Neural cell (in vitro differentiated cells): Measurements from ENCODE around the gene SLC38A4. TPM values are rescaled to one million over a fixed set of nuclear protein-coding genes. Genes with fewer than 3 reads are reported as not detected.

Experiments
- H2AFZ ChIP-seq: fragments of 200-600, 300-800 bp; sonication (generic), shearing (Covaris generic); 2 replicates; pipeline ENCODE4 v1.6.0; 2014; ENCODE audit warnings: low read depth, mild to moderate bottlenecking, antibody characterized with exemption, low read length, moderate library complexity
- H3F3A ChIP-seq: fragments of 200-600 bp; shearing (Covaris generic); 2 replicates; pipeline ENCODE4 v1.6.1; 2016; ENCODE audit warnings: mild to moderate bottlenecking, moderate library complexity, mixed read lengths, antibody characterized with exemption, low read length; ENCODE audit not compliant: insufficient read depth, poor library complexity, severe bottlenecking
- H3K27ac ChIP-seq: fragments of 200-600, 300-800 bp; sonication (generic), shearing (Covaris generic); 2 replicates; pipeline ENCODE4 v1.5.1; 2014; ENCODE audit warnings: mild to moderate bottlenecking, low read length, moderate library complexity
- H3K27me3 ChIP-seq: fragments of 300-800, 200-600 bp; sonication (generic), shearing (Covaris generic); 2 replicates; pipeline ENCODE4 v1.6.0; 2014; ENCODE audit warnings: mild to moderate bottlenecking, low read depth, low read length, moderate library complexity; ENCODE audit not compliant: insufficient read depth
- H3K36me3 ChIP-seq: fragments of 300-800, 200-600 bp; sonication (generic), shearing (Covaris generic); 2 replicates; pipeline ENCODE4 v1.5.1; 2014; ENCODE audit warnings: mild to moderate bottlenecking, antibody characterized with exemption, low read length, moderate library complexity; ENCODE audit not compliant: insufficient read depth
- H3K4me2 ChIP-seq: fragments of 300-800, 200-600 bp; sonication (generic), shearing (Covaris generic); 2 replicates; pipeline ENCODE4 v1.6.0; 2014; ENCODE audit warnings: mild to moderate bottlenecking, low read length
- H3K4me3 ChIP-seq: fragments of 300-800, 200-600 bp; sonication (generic), shearing (Covaris generic); 2 replicates; pipeline ENCODE4 v1.5.1; 2014; ENCODE audit warnings: mild to moderate bottlenecking, low read length, moderate library complexity
- H3K79me2 ChIP-seq: fragments of 200-600 bp; shearing (Covaris generic); replicated peaks from 2 replicates; pipeline ENCODE4 v1.6.0; 2014; ENCODE audit warnings: mild to moderate bottlenecking, low read length, moderate library complexity; ENCODE audit not compliant: insufficient read depth
- H3K9ac ChIP-seq: fragments of 300-800, 200-600 bp; sonication (generic), shearing (Covaris generic); 2 replicates; pipeline ENCODE4 v1.6.1; 2016; ENCODE audit warnings: mild to moderate bottlenecking, low read length, mixed read lengths
- H3K9me2 ChIP-seq: fragments of 200-600 bp; shearing (Covaris generic); 2 replicates; pipeline ENCODE4 v1.6.1; 2016; ENCODE audit warnings: mild to moderate bottlenecking, low read length, mixed read lengths; ENCODE audit not compliant: insufficient read depth
- H3K9me3 ChIP-seq: fragments of 200-600, 300-800 bp; sonication (generic), shearing (Covaris generic); 2 replicates; pipeline ENCODE4 v1.6.1; 2016; ENCODE audit warnings: mild to moderate bottlenecking, mixed run types, low read length, moderate library complexity, mixed read lengths
- H4K20me1 ChIP-seq: fragments of 200-600 bp; shearing (Covaris generic); 2 replicates; pipeline ENCODE4 v1.6.1; 2016; ENCODE audit warnings: mild to moderate bottlenecking, mixed run types; ENCODE audit not compliant: insufficient read depth
- EP300 ChIP-seq: fragments of 450-650 bp; conservative IDR thresholded peaks from 2 replicates; pipeline ENCODE4 v1.6.1; 2014; ENCODE audit warnings: antibody characterized with exemption, mild to moderate bottlenecking, moderate library complexity; ENCODE audit not compliant: poor library complexity, severe bottlenecking
- EZH2 ChIP-seq: fragments of 200-600, 300-800 bp; shearing (Covaris generic), sonication (generic); IDR thresholded peaks from 2 replicates; pipeline ENCODE4 v1.6.1; 2014; ENCODE audit warnings: antibody characterized with exemption, low read length, borderline replicate concordance, mild to moderate bottlenecking; ENCODE audit not compliant: insufficient read depth, poor library complexity, severe bottlenecking
- MXI1 ChIP-seq: fragments of 450-650 bp; conservative IDR thresholded peaks from 2 replicates; pipeline ENCODE4 v1.6.1; 2014; ENCODE audit warnings: antibody characterized with exemption, mild to moderate bottlenecking; ENCODE audit not compliant: poor library complexity, severe bottlenecking
- POLR2AphosphoS5 ChIP-seq: IDR thresholded peaks from 2 replicates; pipeline ENCODE4 v1.6.1; 2012
- RAD21 ChIP-seq: fragments of 450-650 bp; conservative IDR thresholded peaks from 2 replicates; pipeline ENCODE4 v1.6.1; 2014; ENCODE audit warnings: antibody characterized with exemption, mild to moderate bottlenecking, moderate library complexity
- SMC3 ChIP-seq: fragments of 450-650 bp; conservative IDR thresholded peaks from 2 replicates; pipeline ENCODE4 v1.6.1; 2014; ENCODE audit warnings: antibody characterized with exemption, mild to moderate bottlenecking, moderate library complexity; ENCODE audit not compliant: poor library complexity
- TAF1 ChIP-seq: IDR thresholded peaks from 2 replicates; pipeline ENCODE4 v1.6.1; 2012; ENCODE audit warnings: low read depth
- polyA plus RNA-seq: library from polyadenylated mRNA; depleted of rRNA; stranded (reverse); fragments of >200 nt; gene quantifications from 2 replicates; pipeline ENCODE4 v1.2.3, GENCODE V29; 2014
- TF ChIP-seq, protein P1 (sequence below): fragments of 450-650 bp; IDR thresholded peaks from 2 replicates; pipeline ENCODE4 v1.5.1; 2014; ENCODE audit warnings: antibody characterized with exemption, mild to moderate bottlenecking, moderate library complexity; ENCODE audit not compliant: poor library complexity, severe bottlenecking
- TF ChIP-seq, protein P2 (sequence below): IDR thresholded peaks from 2 replicates; pipeline ENCODE4 v1.6.1; 2012; ENCODE audit warnings: borderline replicate concordance

The SLC38A4 gene
- polyA plus RNA-seq, 1 donor from 2014 or later: not detected

DNA sequence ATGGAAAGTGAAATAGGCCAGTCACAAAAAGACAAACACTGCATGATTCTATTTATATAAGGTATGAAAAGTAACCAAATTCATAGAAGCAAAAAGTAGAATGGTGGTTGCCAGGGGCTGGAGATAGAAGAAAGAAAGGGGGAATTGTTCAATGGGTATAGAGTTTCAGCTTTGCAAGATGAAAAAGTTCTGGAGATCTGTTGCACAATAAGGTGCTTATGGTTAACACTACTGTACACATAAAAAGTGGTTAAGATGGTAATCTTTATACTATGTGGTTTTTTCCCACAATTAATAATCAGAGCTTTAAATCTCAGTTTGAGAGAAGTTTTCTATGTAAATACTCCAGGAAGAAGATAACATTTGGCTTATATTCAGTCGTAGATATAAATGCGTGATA lies 73.4 kb downstream of the SLC38A4 start:
- H3K27me3 ChIP-seq: no peaks in the 10 kb centered on the region
- TF ChIP-seq POLR2AphosphoS5 (no peak), EP300 (no peak), RAD21 (no peak), SMC3 (no peak), TAF1 (no peak), MXI1 (no peak), EZH2 (no peak)
- TF ChIP-seq, protein P1, sequence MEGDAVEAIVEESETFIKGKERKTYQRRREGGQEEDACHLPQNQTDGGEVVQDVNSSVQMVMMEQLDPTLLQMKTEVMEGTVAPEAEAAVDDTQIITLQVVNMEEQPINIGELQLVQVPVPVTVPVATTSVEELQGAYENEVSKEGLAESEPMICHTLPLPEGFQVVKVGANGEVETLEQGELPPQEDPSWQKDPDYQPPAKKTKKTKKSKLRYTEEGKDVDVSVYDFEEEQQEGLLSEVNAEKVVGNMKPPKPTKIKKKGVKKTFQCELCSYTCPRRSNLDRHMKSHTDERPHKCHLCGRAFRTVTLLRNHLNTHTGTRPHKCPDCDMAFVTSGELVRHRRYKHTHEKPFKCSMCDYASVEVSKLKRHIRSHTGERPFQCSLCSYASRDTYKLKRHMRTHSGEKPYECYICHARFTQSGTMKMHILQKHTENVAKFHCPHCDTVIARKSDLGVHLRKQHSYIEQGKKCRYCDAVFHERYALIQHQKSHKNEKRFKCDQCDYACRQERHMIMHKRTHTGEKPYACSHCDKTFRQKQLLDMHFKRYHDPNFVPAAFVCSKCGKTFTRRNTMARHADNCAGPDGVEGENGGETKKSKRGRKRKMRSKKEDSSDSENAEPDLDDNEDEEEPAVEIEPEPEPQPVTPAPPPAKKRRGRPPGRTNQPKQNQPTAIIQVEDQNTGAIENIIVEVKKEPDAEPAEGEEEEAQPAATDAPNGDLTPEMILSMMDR: no peak
- TF ChIP-seq, protein P2, sequence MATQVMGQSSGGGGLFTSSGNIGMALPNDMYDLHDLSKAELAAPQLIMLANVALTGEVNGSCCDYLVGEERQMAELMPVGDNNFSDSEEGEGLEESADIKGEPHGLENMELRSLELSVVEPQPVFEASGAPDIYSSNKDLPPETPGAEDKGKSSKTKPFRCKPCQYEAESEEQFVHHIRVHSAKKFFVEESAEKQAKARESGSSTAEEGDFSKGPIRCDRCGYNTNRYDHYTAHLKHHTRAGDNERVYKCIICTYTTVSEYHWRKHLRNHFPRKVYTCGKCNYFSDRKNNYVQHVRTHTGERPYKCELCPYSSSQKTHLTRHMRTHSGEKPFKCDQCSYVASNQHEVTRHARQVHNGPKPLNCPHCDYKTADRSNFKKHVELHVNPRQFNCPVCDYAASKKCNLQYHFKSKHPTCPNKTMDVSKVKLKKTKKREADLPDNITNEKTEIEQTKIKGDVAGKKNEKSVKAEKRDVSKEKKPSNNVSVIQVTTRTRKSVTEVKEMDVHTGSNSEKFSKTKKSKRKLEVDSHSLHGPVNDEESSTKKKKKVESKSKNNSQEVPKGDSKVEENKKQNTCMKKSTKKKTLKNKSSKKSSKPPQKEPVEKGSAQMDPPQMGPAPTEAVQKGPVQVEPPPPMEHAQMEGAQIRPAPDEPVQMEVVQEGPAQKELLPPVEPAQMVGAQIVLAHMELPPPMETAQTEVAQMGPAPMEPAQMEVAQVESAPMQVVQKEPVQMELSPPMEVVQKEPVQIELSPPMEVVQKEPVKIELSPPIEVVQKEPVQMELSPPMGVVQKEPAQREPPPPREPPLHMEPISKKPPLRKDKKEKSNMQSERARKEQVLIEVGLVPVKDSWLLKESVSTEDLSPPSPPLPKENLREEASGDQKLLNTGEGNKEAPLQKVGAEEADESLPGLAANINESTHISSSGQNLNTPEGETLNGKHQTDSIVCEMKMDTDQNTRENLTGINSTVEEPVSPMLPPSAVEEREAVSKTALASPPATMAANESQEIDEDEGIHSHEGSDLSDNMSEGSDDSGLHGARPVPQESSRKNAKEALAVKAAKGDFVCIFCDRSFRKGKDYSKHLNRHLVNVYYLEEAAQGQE: no peak
- H2AFZ ChIP-seq: no peak overlapping the region
- H3K9me3 ChIP-seq: no peaks in the 10 kb centered on the region
- no peak overlapping the region for H3K9ac ChIP-seq
- H3K4me2 ChIP-seq: no peak overlapping the region
- no peaks in the 10 kb centered on the region for H3K9me2 ChIP-seq
- H3K79me2 ChIP-seq: no peaks in the 10 kb centered on the region
- H4K20me1 ChIP-seq: no peaks in the 10 kb centered on the region
- H3K36me3 ChIP-seq: no peaks in the 10 kb centered on the region
- H3K4me3 ChIP-seq: no peak overlapping the region
- H3F3A ChIP-seq: no peaks in the 10 kb centered on the region
- H3K27ac ChIP-seq: no peak overlapping the region

DNA sequence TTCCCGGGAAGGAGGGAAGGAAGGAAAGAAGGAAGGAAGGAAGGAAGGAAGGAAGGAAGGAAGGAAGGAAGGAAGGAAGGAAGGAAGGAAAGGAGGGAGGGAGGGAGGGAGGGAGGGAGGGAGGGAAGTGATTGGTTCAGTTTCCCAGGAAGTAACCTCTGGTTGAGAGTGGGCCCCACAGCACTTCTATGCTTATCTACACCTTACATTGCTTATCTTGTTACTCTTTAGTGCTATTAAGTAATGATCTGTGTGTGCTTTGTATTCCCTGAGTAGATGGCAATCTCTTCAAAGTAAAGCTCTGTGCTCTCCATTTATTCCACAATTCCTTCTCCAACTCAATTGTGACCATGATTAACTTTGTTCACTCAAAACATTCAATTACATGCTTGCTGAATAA lies 74.6 kb downstream of the SLC38A4 start:
- no peak for TF ChIP-seq EP300
- no peak for TF ChIP-seq MXI1
- no peak for TF ChIP-seq RAD21
- Histone ChIP-seq H3F3A (no peaks in the 10 kb centered on the region), H2AFZ (no peak overlapping the region), H3K4me2 (no peak overlapping the region), H3K9ac (no peak overlapping the region), H3K9me3 (no peaks in the 10 kb centered on the region), H4K20me1 (no peaks in the 10 kb centered on the region), H3K27me3 (no peaks in the 10 kb centered on the region), H3K27ac (no peak overlapping the region), H3K9me2 (no peaks in the 10 kb centered on the region), H3K4me3 (no peak overlapping the region), H3K36me3 (no peaks in the 10 kb centered on the region), H3K79me2 (no peaks in the 10 kb centered on the region)

DNA sequence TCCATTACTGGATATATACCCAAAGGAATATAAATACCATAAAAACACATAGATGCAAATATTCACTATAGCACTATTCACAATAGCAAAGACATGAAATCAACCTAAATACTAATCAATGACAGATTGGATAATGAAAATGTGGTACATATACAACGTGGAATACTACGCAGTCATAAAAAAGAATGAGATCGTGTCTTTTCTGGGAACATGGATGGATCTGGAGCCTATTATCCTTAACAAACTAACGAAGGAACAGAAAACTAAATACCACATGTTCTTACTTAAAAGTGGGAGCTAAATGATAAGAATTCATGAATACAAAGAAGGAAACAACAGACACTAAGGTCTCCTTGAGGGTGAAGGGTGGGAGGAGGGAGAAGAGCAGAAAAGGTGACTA lies 76.5 kb downstream of the SLC38A4 start:
- no peaks in the 10 kb centered on the region for H3K27me3 ChIP-seq
- H3K4me2 ChIP-seq: no peak overlapping the region
- TF ChIP-seq RAD21: no peak
- TF ChIP-seq POLR2AphosphoS5: no peak
- TF ChIP-seq, protein P2: no peak
- TF ChIP-seq SMC3: no peak
- no peak for TF ChIP-seq TAF1
- TF ChIP-seq MXI1: no peak
- TF ChIP-seq, protein P1: no peak
- no peak for TF ChIP-seq EP300
- no peak for TF ChIP-seq EZH2
- no peaks in the 10 kb centered on the region for H3K79me2 ChIP-seq
- no peak overlapping the region for H3K27ac ChIP-seq
- H3K9me2 ChIP-seq: no peaks in the 10 kb centered on the region
- no peaks in the 10 kb centered on the region for H3K36me3 ChIP-seq
- no peaks in the 10 kb centered on the region for H3F3A ChIP-seq
- H2AFZ ChIP-seq: no peak overlapping the region
- H3K9ac ChIP-seq: no peak overlapping the region
- H3K4me3 ChIP-seq: no peak overlapping the region
- no peaks in the 10 kb centered on the region for H3K9me3 ChIP-seq
- no peaks in the 10 kb centered on the region for H4K20me1 ChIP-seq
